K562 (cell line): ENCODE measurements around the gene ADRB2. TPM values are rescaled to one million over a fixed set of nuclear protein-coding genes. Genes with fewer than 3 reads are reported as not detected.
A peak's percentile ranks its signal among the peaks of the same experiment; 100 is the strongest.

ENCODE experiments used
- ARNT ChIP-seq, 2 experiments: fragments of 450-650 bp; IDR thresholded peaks; 2 replicates each; pipeline ENCODE4 v1.6.1; 2016; ENCODE audit warnings: mild to moderate bottlenecking in 1 of 2
- BHLHE40 ChIP-seq: IDR thresholded peaks from 2 replicates; pipeline ENCODE4 v1.6.1; 2011; ENCODE audit warnings: low read length, improper control_type of control experiment
- CHD1 ChIP-seq: fragments of 200-600 bp; sonication (generic); IDR thresholded peaks from one replicate; pipeline ENCODE4 v1.6.1; 2012; ENCODE audit warnings: mild to moderate bottlenecking, moderate library complexity, low read length, inconsistent platforms
- DEAF1 ChIP-seq: fragments of 450-650 bp; formaldehyde crosslinking; IDR thresholded peaks from 2 replicates; pipeline ENCODE4 v1.4.0; 2020; ENCODE audit warnings: mild to moderate bottlenecking, moderate library complexity
- E2F1 ChIP-seq: sonication (generic); formaldehyde crosslinking; IDR thresholded peaks from 2 replicates; pipeline ENCODE4 v1.8.1; 2023; ENCODE audit warnings: mild to moderate bottlenecking, missing genetic modification reagents, moderate library complexity
- FOXP4 ChIP-seq: sonication (generic); formaldehyde crosslinking; IDR thresholded peaks from 2 replicates; pipeline ENCODE4 v1.8.0; 2022; ENCODE audit warnings: mild to moderate bottlenecking, missing genetic modification reagents, borderline replicate concordance
- HIVEP1 ChIP-seq: fragments of 250-450 bp; sonication (Bioruptor Pico); IDR thresholded peaks from 2 replicates; pipeline ENCODE4 v1.4.0; 2020; ENCODE audit warnings: mild to moderate bottlenecking
- MAZ ChIP-seq, 2 experiments: fragments of 450-650 bp in 1 of 2; sonication (generic) in 1 of 2; formaldehyde crosslinking; IDR thresholded peaks in 1 of 2; conservative IDR thresholded peaks in 1 of 2; 2 replicates each; pipeline versions ENCODE4 v1.4.0 to v1.5.0; 2020; ENCODE audit warnings: mild to moderate bottlenecking in 1 of 2, missing genetic modification reagents in 1 of 2
- RBFOX2 ChIP-seq: fragments of 200-400 bp; formaldehyde crosslinking; IDR thresholded peaks from 2 replicates; pipeline ENCODE4 v1.6.1; 2017; ENCODE audit warnings: low read depth, mild to moderate bottlenecking, low read length, moderate library complexity
- RBM15 ChIP-seq: fragments of 200-400 bp; formaldehyde crosslinking; IDR thresholded peaks from 2 replicates; pipeline ENCODE4 v1.6.1; 2018; ENCODE audit warnings: mild to moderate bottlenecking, low read length, moderate library complexity; ENCODE audit not compliant: insufficient read depth
- RBM34 ChIP-seq: fragments of 200-400 bp; formaldehyde crosslinking; IDR thresholded peaks from 2 replicates; pipeline ENCODE4 v1.6.1; 2018; ENCODE audit warnings: low read length, borderline replicate concordance; ENCODE audit not compliant: insufficient read depth
- RNF219 ChIP-seq: fragments of 250-450 bp; sonication (Bioruptor Pico); IDR thresholded peaks from 2 replicates; pipeline ENCODE4 v1.5.0; 2022; ENCODE audit warnings: mild to moderate bottlenecking
- TCF7L2 ChIP-seq: fragments of 150-350 bp; IDR thresholded peaks from 2 replicates; pipeline ENCODE4 v1.6.1; 2016; ENCODE audit warnings: low read depth, mild to moderate bottlenecking, low read length, moderate library complexity
- ZNF239 ChIP-seq: fragments of 250-450 bp; sonication (Bioruptor Pico); IDR thresholded peaks from 2 replicates; pipeline ENCODE4 v1.4.0; 2020; ENCODE audit warnings: mild to moderate bottlenecking
- ZNF609 ChIP-seq: sonication (generic); formaldehyde crosslinking; IDR thresholded peaks from 2 replicates; pipeline ENCODE4 v1.8.1; 2023; ENCODE audit warnings: missing genetic modification reagents, mild to moderate bottlenecking, borderline replicate concordance
- ZNF75A ChIP-seq: fragments of 450-650 bp; formaldehyde crosslinking; IDR thresholded peaks from 2 replicates; pipeline ENCODE4 v1.4.0; 2020; ENCODE audit warnings: mild to moderate bottlenecking
- polyA plus RNA-seq, 8 experiments: library from polyadenylated mRNA; depleted of rRNA in 4 of 8; stranded (reverse) in 5 of 8; unstranded in 3 of 8; fragments of >200 nt; fragmentation: Nextera tagmentation in 2 of 8; fragmentation: Illumina TruSeq in 1 of 8; extraction: Ambion mirVana in 2 of 8; extraction: Trizol in 1 of 8; gene quantifications; 2 replicates each; pipeline versions ENCODE4 v1.2.1 to v1.2.3, GENCODE V29; 2011 to 2014; ENCODE audit warnings: inconsistent platforms in 1 of 8, missing spikeins in 1 of 8
- total RNA-seq, 7 experiments: library from RNA; depleted of rRNA in 6 of 7; stranded (reverse); fragments of >200 nt in 6 of 7; fragmentation: Illumina TruSeq in 2 of 7; extraction: Trizol in 2 of 7; gene quantifications; 2 replicates each; pipeline versions ENCODE4 v1.2.1 to v1.2.3, GENCODE V29; 2011 to 2021; ENCODE audit warnings: low replicate concordance in 1 of 7

Gene ADRB2
- total and polyA plus RNA-seq, 9 of the 15 experiments (the other 6 are each of a cell fraction or from before 2014, with no cell fraction given): 0.01 to 0.18 (median 0.04) TPM; not detected in 2

- TF ChIP-seq HIVEP1 (no peak), ZNF609 (CRISPR knock-in tag) (no peak), ARNT (IDR thresholded peaks at IDR 0.05) (peak in 1 of 2 experiments; percentile 60; a peak in 1 of 4 replicates), RBFOX2 (no peak), RBM15 (no peak), TCF7L2 (no peak), CHD1 (no peak), RBM34 (no peak), FOXP4 (CRISPR knock-in tag) (no peak), RNF219 (no peak), MAZ (CRISPR knock-in tag; conservative IDR thresholded peaks at IDR 0.05 in 1 of 2, IDR thresholded peaks at IDR 0.05 in 1 of 2) (no peak), ZNF75A (0 out of 2 replicates have a peak, but pooled peaks have one; percentile 16), DEAF1 (no peak), E2F1 (CRISPR knock-in tag) (no peak), ZNF239 (CRISPR knock-in tag) (peak; percentile 57), BHLHE40 (0 out of 2 replicates have a peak, but pooled peaks have one; percentile 44)
Measured at GRCh38 chr5:148806520-148806931, 19.9 kb upstream of the ADRB2 start (continued).
